Measurements from ENCODE around the gene FHOD3. TPM values are rescaled to one million over a fixed set of nuclear protein-coding genes. Genes with fewer than 3 reads are reported as not detected.

FHOD3 gene
- total and polyA plus RNA-seq, 9 of the 15 experiments (the other 6 are each of a cell fraction or from before 2014, with no cell fraction given): 0.11 TPM; not detected in 8

- intact Hi-C loops (cut with micrococcal nuclease): no loop called here
- Histone ChIP-seq H2AFZ (ENCODE audit: low read depth, low read length) (no peak overlapping the region), H3K9me1 (ENCODE audit: control insufficient read depth, insufficient read depth, low read length) (no peaks in the 10 kb centered on the region), H4K20me1 (replicated peaks; ENCODE audit: control insufficient read depth, insufficient read depth, low read length) (no peaks in the 10 kb centered on the region), H3K9ac (ENCODE audit: insufficient read depth in 1 of 2, low read depth in 2 of 2, low read length in 2 of 2) (no peak overlapping the region), H3K4me2 (ENCODE audit: insufficient read depth, low read length) (no peak overlapping the region), H3K4me1 (replicated peaks in 1 of 2; ENCODE audit: control insufficient read depth in 2 of 2, insufficient read depth in 2 of 2, low read length in 2 of 2) (no peaks in the 10 kb centered on the region), H3K79me2 (ENCODE audit: control insufficient read depth, insufficient read depth, low read length) (no peaks in the 10 kb centered on the region), H3K36me3 (ENCODE audit: control insufficient read depth, insufficient read depth, low read length) (no peaks in the 10 kb centered on the region), H3K27ac (ENCODE audit: extremely low read depth, low read depth, low read length) (no peak overlapping the region), H3K4me3 (no peak overlapping the region), H3K9me3 (replicated peaks; ENCODE audit: control insufficient read depth, insufficient read depth, low read depth, low read length) (no peaks in the 10 kb centered on the region), H3K27me3 (ENCODE audit: control insufficient read depth in 2 of 2, insufficient read depth in 2 of 2, low read length in 2 of 2) (peaks cover 5 to 14% of the 10 kb centered on the region in 2 experiments; a peak in 4 of 5 replicates)
- FAIRE-seq: no peak
- no peak for TF ChIP-seq SPI1 (IDR thresholded peaks at IDR 0.05; ENCODE audit: borderline replicate concordance, low read depth, low read length)
- no peak for TF ChIP-seq ZNF780A (CRISPR knock-in tag; IDR thresholded peaks at IDR 0.05)
- TF ChIP-seq TGIF2 (CRISPR knock-in tag; IDR thresholded peaks at IDR 0.05): no peak
- TF ChIP-seq BCLAF1 (IDR thresholded peaks at IDR 0.05; ENCODE audit: borderline replicate concordance in 1 of 2, control insufficient read depth in 1 of 2, low read depth in 2 of 2, low read length in 1 of 2): no peak
- BruUV-seq (replicated peaks): no TSS peak
- WGBS (ENCODE audit: insufficient coverage, low coverage, missing lambda C conversion rate): under 1% methylated on average over 6 of the region's 6 CpGs
- POLR2A ChIA-PET: interaction anchor here (1.1 kb wide), 1 partner anchor 25 kb away, joined by 3 read pairs; no protein-coding TSS in a partner anchor
- no peak for DNase-seq (ENCODE audit: extremely low read depth in 1 of 4, low spot score in 3 of 4)
- CTCF ChIA-PET (ENCODE audit: low intra/inter-chr PET ratio): no interaction called here
- ATAC-seq: no peak
- in situ Hi-C loops (cut with MboI): no loop called here
Observed at GRCh38 chr18:36653870-36654269, 356.4 kb downstream of the FHOD3 start.

Measured in K562 (cell line).